ENCODE data around the gene LRMDA.
A peak's percentile ranks its signal among the peaks of the same experiment; 100 is the strongest.
"Not testable (repeated sequence)": the region's sequence is repeated elsewhere in the genome, so short reads cannot be mapped to it uniquely, and the experiment has no call there.

LRMDA gene

DNA sequence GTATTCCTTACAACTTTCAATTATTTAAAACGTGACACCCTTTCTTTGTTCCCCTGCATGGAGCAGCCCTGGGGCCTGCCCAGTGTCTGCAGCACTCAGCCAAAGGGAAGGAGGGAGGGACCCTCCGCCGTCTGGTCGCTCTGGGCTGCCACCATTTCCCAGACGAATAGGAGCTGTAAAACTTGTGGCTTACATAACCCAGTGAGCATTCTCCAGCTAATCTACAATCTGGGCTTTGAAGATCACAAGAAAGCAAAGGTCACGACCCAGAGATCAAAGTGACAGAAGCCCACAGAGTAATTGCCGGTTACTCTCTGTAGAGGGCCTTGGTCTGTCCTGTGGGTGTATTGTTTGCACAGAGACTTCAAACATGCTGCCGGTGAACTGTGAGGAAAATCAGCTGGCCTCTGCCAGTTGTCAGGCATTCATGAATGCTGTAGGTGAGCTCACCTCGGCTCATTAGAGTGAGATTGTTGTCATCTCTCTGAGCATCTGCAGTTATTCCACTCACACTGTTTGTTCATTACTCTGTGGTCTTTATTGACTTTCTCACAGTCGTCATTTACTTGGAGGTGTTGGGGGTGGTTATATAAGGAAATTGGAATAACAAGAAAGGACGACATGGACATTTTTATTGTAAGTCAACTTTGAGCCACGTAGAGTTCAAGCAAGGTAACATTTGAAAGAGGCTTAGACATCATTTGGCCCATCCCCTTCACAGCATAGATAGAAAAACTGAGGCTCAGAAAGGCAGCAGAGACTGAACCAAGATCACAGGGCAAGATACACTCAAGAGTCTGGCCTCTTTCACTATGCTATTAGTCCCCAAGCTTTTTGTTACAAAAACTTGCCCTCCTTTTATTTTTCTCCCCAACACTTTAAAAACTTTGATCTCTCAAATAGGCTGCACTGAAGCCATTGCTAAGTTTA lies 619.8 kb downstream of the LRMDA start:
- no peak for DNase-seq (ENCODE audit: low spot score)

DNA sequence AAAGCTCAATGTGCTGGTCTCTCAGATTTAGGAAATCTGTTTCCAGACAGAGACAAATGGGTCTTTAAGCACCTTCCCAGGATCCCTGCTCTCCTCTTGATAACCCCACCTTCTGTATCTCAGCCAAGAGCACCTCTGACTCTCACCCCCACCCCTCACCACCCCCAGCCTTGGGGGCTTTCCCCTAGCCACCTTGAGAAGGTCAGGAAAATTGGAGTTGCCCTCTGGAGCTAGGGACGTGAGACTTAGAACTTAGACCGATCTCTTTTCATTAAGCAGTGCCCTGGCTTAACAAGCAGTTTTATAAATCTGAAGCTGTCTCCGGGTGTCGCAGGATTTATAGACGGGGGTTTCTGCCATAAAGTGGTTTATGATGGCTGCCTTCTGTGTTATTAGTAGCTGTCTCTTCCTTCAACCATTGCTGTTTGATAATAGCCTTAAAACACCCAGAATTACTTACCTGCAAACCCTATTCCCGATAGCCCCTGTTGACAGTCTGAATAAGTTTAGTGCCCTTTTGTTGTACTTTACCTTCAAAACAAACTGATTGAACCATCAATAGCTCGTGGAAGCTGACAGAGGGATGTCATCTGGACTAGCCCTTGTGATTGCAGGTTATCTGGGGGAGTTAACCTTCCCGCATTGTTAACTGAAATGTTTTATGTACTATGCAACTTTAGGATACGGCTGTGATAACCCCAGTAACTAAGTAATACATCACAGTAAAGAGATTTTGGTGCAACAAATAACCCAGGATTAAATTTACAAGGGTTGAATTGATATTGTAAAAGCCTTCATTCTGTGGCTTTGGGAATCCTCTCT lies 621.5 kb downstream of the LRMDA start:
- DNase-seq (ENCODE audit: low spot score): no peak

DNA sequence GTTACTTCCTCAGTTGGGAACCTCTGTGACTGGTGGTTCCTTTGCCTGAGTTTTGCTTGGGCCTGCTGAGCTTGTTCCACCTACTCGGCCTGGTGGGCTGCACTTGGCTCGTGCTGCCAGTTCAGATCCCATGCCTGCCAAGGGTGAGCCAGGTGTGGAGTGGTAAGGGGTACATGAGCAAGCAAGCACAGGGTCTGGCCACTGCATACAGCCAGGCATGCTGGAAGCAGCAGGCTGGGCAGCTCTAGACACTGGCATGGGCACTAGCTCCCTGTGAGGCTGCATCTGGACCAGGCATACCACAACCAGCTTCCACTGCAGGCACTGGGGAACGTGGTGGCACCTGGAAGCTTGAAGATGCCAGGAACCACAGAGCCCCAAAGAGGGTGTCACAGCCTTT lies 624.0 kb downstream of the LRMDA start:
- no peak for DNase-seq (ENCODE audit: low spot score)

DNA sequence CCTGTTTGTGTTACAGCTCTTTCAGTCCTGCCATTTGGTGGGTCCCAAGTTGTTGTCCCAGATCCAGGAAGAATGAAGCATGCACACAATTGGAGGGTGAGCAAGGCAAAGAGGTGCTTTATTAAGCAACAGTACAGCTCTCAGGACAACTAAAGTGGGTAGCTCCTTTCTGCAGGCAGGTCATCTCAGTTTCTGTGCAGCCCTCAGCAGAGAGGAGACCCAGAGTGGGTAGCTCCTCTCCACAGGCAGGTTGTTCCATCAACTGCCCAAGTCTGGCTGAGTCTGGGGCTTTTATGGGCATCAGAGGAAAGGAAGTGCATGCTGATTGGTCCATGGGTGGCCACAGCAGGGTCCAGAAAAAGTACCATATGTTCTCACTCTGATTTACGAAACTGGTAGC lies 624.5 kb downstream of the LRMDA start:
- DNase-seq (ENCODE audit: low spot score): no peak

DNA sequence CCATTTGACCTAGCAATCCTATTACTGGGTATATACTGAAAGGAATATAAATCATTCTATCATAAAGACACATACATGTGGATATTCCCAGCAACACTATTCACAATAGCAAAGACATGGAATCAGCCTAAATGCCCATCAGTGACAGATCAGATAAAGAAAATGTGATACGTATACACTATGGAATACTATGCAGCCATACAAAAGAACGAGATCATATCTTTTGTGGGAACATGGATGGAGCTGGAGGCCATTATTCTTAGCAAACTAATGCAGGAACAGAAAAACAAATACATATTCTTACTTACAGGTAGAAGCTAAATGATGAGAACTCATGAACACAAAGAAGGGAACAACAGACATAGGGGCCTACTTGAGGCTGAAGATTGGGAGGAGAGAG lies 629.6 kb downstream of the LRMDA start:
- DNase-seq (ENCODE audit: low spot score): not testable (repeated sequence)

DNA sequence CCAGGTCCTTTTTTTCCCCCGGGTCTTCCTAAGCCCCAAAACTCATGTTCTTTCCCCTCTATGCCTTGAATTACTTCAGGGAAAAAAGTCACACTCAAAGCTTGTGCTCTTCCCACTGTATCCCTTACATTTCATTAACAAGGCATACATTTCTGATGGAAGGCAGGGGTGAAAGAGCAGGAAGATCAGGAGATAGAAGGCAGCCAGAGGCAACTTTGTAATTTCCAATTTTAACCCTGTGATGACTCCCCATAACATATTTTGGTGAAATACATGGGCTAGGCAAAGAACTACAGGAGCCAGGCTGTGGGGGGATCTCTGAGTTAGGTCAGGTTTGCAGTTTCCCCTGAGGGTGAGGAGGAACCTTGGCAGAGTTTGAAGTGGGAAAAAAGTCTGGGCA lies 635.0 kb downstream of the LRMDA start:
- no peak for DNase-seq (ENCODE audit: low spot score)

DNA sequence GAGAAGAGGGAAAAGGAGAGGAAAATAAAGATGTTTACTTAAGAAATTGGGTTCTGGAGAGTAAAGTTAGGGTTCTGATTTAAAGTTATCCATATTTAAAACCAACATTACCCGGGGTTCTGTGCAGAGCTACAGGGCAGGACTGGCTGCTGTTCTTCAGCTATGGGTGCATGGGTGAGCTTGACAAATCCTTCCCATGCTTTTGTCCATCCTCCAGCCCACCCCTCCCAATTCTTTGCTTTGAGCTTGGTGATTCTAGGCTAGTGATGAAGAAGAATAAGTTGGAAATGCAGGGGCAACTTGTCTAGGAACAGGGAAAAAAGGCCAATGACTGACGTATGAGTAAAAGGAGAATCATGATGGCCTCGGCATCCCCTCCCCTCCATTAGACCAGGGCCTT lies 636.0 kb downstream of the LRMDA start:
- DNase-seq (ENCODE audit: low spot score): no peak

DNA sequence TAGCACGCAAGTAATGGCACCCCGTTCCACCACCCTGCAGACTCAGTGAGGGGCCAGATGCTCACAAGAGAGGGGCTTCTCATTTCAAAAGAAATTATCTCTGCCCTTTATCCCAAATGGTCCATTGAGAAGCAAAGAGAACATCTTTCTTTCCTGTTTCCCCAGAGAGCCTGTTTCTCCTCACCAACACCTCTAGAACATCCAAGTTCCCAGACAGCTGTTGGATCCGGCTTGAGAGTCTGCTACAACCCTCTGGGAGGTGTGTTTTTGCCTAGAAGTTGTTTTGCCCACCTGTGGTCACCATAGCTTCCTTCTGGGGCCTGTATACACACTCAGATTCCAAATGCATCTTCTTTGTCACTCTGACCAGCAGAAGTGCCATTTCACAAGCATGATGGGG lies 637.4 kb downstream of the LRMDA start:
- no peak for DNase-seq (ENCODE audit: low spot score)

DNA sequence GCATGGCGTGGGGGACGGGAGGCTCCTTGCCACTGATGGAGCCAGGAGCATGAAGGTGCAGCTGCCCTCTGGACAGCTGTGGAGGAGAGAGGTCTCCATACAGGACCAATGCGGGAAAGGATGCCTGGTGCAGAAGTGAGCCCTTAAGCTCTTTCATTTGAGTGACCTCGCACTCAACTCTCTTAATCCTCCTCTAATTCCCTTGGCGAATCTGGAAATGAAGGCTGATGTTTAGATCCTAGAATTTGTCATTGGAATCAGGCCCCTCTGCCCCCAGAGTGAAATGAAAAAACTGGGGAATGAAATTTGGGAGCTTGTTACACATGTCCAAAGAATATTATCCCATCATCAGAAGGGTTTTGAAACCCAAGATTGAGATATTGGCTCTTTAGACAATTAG lies 639.5 kb downstream of the LRMDA start:
- no peak for DNase-seq (ENCODE audit: low spot score)

DNA sequence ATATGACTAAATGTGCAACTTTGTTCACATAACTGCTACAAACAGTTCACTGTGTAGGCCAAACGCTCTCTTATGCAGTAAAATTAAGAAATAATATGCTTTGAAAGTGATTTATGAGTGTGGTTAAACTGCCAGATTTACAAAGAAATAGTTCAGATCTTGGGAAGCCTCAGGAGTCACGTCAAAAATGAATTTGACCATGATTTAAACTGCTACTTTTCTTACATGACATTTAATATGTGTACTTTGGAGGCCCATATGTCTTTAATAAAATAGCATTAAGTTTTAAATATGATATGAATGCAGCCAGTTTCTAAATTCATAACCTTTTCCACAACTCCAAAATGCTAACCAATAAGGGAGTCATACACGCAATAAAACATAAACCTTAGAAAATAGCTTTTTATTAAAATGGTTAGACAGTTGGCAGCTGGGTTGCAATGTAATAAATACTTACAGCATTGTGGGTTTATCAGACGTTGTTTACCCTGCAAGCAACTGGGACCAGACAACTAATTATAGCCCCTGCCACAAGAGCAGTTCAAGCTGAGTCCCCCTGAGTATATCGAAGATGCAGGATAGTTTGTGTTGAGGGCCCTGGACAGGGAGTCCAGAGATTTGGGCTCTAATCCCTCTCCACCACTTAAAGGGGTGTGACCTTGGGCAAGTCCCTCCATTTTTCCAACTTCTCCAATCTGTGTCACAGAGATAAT lies 640.4 kb downstream of the LRMDA start:
- DNase-seq (ENCODE audit: low spot score): peak; percentile 19

DNA sequence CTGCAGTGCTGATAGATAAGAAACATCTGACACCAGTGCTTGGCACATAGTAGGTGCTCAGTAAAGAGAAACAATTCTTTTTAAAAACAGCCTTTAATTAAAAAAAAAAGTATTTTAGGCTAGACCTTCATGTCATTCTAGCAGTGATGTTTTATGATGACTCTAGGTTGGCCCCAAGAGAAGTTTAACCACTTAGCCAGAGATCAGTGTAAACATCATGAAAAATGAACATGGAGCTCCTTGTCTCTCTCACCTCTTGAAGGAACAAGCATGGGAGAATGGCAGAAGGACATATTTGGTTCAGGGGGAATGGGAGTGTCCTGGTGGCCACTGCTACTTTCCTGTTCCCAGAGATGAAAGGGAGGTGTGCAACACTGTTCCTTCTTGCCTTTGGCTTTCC lies 641.0 kb downstream of the LRMDA start:
- no peak for DNase-seq (ENCODE audit: low spot score)

DNA sequence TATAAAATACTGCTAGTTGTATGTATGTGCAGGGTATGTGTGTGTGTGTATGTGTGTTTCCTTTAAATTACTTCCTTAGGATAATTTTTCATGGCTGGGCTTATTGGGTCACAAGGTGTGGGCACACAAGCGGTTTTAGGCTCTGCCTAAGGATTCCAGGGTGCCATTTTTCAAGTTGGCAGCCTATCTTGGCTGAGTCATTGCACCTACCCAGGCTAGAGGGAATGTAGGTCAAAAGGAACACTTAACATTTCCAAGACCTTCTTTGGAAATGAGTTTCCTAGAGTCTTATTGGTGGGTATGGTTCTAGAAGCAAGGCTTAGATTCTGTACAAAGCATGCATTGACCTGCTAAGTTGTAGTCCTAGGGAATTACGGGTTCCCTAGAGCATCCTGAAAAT lies 642.1 kb downstream of the LRMDA start:
- no peak for DNase-seq (ENCODE audit: low spot score)

DNA sequence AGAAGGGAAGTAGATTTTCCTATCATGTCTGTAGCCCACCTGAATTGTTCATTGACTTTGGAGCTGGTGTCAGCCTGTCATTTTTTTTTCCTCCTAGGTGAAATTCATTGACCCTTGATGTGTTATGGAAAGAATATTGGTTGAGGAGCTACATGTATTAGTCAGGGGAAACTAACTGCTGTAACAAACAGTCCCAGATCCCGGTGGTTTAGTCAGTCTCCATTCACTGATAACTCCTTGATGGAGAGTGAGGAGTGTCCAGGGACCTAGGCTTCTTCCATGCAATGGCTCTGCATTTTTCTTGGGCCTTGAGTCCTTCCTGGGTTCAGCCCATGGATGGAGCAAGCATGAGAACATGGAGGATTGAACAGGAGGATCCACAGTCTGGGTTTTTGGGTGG lies 643.2 kb downstream of the LRMDA start:
- DNase-seq (ENCODE audit: low spot score): no peak

DNA sequence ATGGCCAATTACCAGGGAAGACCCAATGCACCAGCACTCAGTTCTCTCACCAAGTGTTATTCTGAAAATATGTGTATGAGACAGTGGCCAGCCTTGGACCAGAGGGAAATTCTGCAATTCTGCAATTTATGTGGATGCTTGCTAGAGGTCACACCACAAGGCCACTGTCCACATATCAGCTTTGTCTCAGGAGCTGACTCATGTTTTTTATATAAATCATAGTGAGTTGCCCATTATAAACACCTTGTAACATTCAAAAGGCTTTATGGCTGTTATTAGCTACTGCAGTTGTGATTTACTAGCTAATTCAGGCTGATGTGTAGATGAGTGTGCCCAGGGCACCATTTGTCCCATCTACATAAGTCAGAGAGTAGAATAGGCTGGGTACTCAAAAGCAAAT lies 649.0 kb downstream of the LRMDA start:
- DNase-seq (ENCODE audit: low spot score): peak; percentile 32

DNA sequence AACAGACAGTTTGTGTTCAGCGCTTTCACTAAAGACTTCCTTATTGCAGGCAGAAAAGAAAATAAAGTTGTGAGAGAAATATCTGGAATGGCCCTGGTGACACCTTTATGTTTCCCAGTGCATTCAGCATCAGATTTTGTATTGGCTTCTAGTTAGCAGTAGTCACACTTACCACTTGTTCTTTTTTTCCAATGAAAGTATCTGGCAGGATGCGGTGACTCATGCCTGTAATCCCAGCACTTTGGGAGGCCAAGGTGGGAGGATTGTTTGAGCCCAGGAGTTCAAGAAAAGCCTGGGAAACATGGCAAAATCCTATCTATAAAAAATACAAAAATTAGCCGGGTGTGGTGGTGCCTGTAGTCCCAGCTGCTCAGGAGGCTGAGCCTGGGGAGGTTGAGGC lies 649.6 kb downstream of the LRMDA start:
- no peak for DNase-seq (ENCODE audit: low spot score)

DNA sequence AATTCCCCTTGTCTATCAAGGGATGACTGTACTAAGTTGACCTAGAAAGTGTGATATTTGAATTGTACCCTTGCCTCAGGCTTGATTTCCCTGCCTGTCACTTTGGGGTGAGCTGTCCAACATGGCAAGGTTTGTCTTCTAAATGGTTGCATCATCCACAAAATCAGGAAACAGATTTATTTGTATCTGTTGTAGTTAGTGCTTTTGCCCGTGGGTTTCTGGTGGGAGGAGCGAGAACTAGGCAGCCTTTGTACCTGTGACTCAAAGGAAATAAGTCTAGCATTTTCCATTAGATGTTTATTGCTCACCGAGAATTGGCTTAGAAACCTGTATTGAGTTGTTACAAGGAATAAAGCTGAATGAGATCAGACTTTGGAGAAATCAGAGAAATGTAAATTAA lies 650.8 kb downstream of the LRMDA start:
- DNase-seq (ENCODE audit: low spot score): no peak

DNA sequence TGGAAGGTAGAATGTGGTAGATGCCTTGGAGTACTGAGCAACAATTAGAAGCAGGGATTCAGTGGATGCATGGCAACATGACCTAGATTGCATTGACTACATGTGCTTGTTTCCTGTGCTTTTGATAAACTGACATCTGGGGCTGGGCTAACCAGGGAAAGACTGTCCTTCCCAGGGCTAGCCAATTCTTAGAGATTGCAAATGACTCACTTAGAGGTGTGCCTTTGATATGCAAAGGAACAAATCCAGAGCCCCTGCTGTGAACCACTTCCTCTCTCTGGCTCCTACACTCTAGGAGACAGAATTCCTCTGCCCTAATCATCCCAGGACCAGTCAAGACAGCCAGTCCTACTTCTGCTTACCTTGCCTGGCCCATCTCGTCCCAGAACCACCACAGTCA lies 651.5 kb downstream of the LRMDA start:
- DNase-seq (ENCODE audit: low spot score): peak; percentile 28

DNA sequence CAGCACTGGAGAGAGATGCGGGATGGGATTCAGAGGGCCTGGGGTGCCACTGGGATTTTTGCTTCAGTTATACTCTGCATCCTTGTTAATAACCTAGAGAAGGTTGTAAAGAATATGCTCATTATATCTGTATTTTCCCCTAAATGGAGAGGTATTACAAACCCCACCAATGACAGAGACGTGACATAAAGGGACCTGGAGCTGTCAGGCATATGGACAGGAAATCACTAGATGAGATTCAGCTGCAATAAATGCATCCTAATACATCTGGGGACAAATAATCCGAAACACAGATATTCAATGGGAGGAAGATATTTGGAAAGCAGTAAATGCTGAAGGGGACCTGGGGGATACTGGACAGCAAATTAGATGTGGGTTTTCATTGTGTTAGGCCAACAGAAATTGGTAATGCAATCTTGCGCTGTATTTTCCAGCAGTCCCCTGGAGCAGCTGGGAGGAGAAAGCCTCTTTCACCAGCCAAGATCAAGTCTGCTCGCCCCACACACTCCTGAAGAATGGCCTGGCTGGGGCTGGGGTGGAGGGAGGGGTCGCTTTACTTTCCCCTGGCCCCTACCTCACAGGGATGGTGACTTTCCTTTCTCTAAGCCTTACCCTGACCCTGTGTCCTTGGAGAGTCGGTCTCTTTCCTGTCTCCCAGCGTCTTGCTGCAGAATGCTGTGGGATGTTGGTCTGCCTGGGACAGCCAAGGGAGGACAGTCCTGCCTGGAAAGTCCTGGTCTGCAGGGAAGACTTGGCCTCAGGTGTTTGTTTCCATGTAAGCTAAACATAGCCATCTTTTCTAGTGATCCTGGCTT lies 653.8 kb downstream of the LRMDA start:
- DNase-seq (ENCODE audit: low spot score): no peak

DNA sequence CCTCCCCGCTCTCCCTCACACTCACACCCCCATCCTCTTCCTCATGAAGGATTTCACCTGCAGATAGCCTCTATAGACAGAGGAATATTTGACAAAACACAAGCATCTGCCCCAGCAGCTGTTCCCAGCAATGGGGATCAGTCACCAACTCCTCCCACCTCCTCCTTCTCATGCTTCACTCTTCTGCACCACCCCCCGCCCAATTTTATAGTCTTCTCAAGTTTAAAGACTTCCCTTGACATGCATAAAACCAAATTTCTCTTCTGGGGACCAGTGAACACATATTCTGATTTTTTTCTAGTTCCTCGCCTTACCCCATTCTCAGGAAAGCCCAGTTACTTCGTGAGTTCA lies 654.4 kb downstream of the LRMDA start:
- no peak for DNase-seq (ENCODE audit: low spot score)

DNA sequence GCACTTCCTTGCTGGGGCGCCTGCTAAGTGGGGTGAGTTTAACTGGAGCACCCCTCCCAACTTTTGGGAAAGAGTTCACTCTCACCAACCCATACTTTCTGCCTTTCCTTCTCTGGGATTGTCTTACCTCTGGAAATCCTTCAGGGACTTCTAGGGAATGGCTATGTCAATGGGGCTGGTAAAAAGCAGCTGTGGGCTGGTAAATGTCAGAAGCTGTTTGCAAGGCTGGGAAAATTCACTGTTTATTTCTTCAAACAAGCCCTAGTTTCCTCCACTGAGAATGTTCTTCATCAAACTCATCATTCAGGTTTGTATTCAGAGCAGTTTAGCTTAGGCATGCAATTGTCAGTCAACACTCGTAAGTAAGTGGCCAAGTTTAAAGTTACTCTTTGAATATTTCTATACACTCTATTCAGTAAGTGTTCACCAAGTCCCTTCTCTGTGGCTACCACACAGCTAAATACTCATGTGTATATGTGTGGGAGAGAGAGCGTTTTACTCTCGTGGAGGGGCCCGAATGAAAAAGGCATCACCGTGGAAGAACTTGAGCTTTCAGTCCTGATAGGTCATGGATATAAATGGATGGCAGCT lies 654.8 kb downstream of the LRMDA start:
- DNase-seq (ENCODE audit: low spot score): no peak
